Measurements from ENCODE around the gene TXNIP. TPM values are rescaled to one million over a fixed set of nuclear protein-coding genes. Genes with fewer than 3 reads are reported as not detected.
A peak's percentile ranks its signal among the peaks of the same experiment; 100 is the strongest.

TXNIP gene
- total and polyA plus RNA-seq, 7 experiments from 2014 or later = 498 to 5,430 (median 675) TPM

GRCh38 chr1:145942871-145943270, 53.5 kb downstream of the TXNIP start:
- no peak for ATAC-seq
- peaks cover 3 to 61% (median 12%) of the 10 kb centered on the region in 3 experiments for H3K36me3 ChIP-seq (ENCODE audit: control insufficient read depth in 2 of 3, insufficient read depth in 3 of 3, low read length in 3 of 3)
- no peaks in the 10 kb centered on the region for H3K4me1 ChIP-seq (ENCODE audit: control insufficient read depth in 2 of 2, insufficient read depth in 2 of 2, low read length in 2 of 2)
- no peaks in the 10 kb centered on the region for H3K27me3 Mint-ChIP-seq
- CTCF ChIA-PET = no interaction called here
- peaks cover 6 to 28% (median 15%) of the 10 kb centered on the region in 5 donors for H3K36me3 Mint-ChIP-seq
- no peak for DNase-seq
- peak overlapping the region in 2 of 9 donors; percentile 52 to 73 for H3K27ac Mint-ChIP-seq
- H3K4me1 Mint-ChIP-seq = peaks cover 0 to 26% (median 13%) of the 10 kb centered on the region in 7 donors
- no peaks in the 10 kb centered on the region for H3K27me3 ChIP-seq (ENCODE audit: control insufficient read depth in 2 of 2, insufficient read depth in 2 of 2, low read length in 2 of 2)
- intact Hi-C loops (cut with micrococcal nuclease) = loop anchor here in 1 of 2 donors (2.0 kb wide), 1 partner anchor 14 kb away; no protein-coding TSS in a partner anchor
- POLR2A ChIA-PET = interaction anchor here (0.6 to 2.3 kb wide), 7 partner anchors 10 to 169 kb away, joined by 3 to 9 read pairs (median 6); partner anchors contain the start of genes LIX1L and RBM8A
- no peaks in the 10 kb centered on the region for H3K9me3 ChIP-seq (ENCODE audit: control insufficient read depth in 2 of 3, low read length in 3 of 3)
- H3K9me3 Mint-ChIP-seq = no peaks in the 10 kb centered on the region
- H3K4me3 Mint-ChIP-seq = no peak overlapping the region
- H3K4me3 ChIP-seq (ENCODE audit: low read length) = no peak overlapping the region
- no peak overlapping the region for H3K27ac ChIP-seq (ENCODE audit: low read depth, low read length)

Other genes starting within 250 kb of the TXNIP start
- 10 to 100 TPM; 11.4 to 17.3 (median 15.6) TPM for gene RNF115, start 172.5 kb downstream of the TXNIP start, total RNA-seq
- gene RNF115, start 172.5 kb downstream of the TXNIP start, polyA plus RNA-seq = 1 to 10 TPM; 3.7 to 4.5 TPM
- gene POLR3C, start 172.4 kb downstream of the TXNIP start, total RNA-seq = 10 to 100 TPM; 22.0 to 44.4 (median 32.5) TPM
- gene POLR3C, start 172.4 kb downstream of the TXNIP start, polyA plus RNA-seq = 10 to 100 TPM; 45.7 to 48.9 TPM
- 1 to 10 TPM; 2.9 to 6.7 (median 3.4) TPM for gene NUDT17, start 150.9 kb downstream of the TXNIP start, total RNA-seq
- gene NUDT17, start 150.9 kb downstream of the TXNIP start, polyA plus RNA-seq = 1 to 10 TPM; 5.7 to 7.6 TPM
- gene PIAS3, start 137.5 kb downstream of the TXNIP start, total RNA-seq = 10 to 100 TPM; 21.4 to 28.3 (median 23.0) TPM
- 10 to 100 TPM in 1 of 2 donors, 1 to 10 TPM in 1; 6.7 to 15.2 TPM for gene PIAS3, start 137.5 kb downstream of the TXNIP start, polyA plus RNA-seq
- under 1 TPM in 2 of 5 experiments, not detected in 3; 0.15 to 0.58 TPM for gene ANKRD35, start 110.7 kb downstream of the TXNIP start, total RNA-seq
- gene ANKRD35, start 110.7 kb downstream of the TXNIP start, polyA plus RNA-seq = under 1 TPM; 0.12 to 0.14 TPM
- 1 to 10 TPM; 1.2 to 4.8 (median 2.6) TPM for gene ITGA10, start 86.5 kb downstream of the TXNIP start, total RNA-seq
- under 1 TPM in 1 of 2 donors, not detected in 1; 0.20 TPM for gene ITGA10, start 86.5 kb downstream of the TXNIP start, polyA plus RNA-seq
- gene PEX11B, start 77.9 kb downstream of the TXNIP start, total RNA-seq = 10 to 100 TPM; 16.4 to 40.4 (median 37.7) TPM
- gene PEX11B, start 77.9 kb downstream of the TXNIP start, polyA plus RNA-seq = 10 to 100 TPM; 39.9 to 57.1 TPM
- 100 to 1,000 TPM; 115 to 182 (median 120) TPM for gene RBM8A, start 69.1 kb downstream of the TXNIP start, total RNA-seq
- 100 to 1,000 TPM; 152 to 156 TPM for gene RBM8A, start 69.1 kb downstream of the TXNIP start, polyA plus RNA-seq
- 10 to 100 TPM; 31.6 to 59.2 (median 47.6) TPM for gene LIX1L, start 38.6 kb downstream of the TXNIP start, total RNA-seq
- gene LIX1L, start 38.6 kb downstream of the TXNIP start, polyA plus RNA-seq = 10 to 100 TPM; 29.3 to 32.1 TPM
- 1 to 10 TPM in 3 of 5 experiments, under 1 TPM in 2; 0.54 to 1.5 (median 1.2) TPM for gene ANKRD34A, start 32.0 kb downstream of the TXNIP start, total RNA-seq
- gene ANKRD34A, start 32.0 kb downstream of the TXNIP start, polyA plus RNA-seq = under 1 TPM; 0.11 to 0.22 TPM
- 10 to 100 TPM; 20.7 to 37.5 (median 25.5) TPM for gene POLR3GL, start 31.9 kb downstream of the TXNIP start, total RNA-seq
- 100 to 1,000 TPM in 1 of 2 donors, 10 to 100 TPM in 1; 99.6 to 113 TPM for gene POLR3GL, start 31.9 kb downstream of the TXNIP start, polyA plus RNA-seq
- not detected for gene HJV, start 25.2 kb upstream of the TXNIP start, total RNA-seq
- gene HJV, start 25.2 kb upstream of the TXNIP start, polyA plus RNA-seq = not detected
- gene NBPF10, start 148.2 kb upstream of the TXNIP start, total RNA-seq = 1 to 10 TPM; 2.9 to 8.6 (median 4.3) TPM
- under 1 TPM; 0.08 to 0.22 TPM for gene NBPF10, start 148.2 kb upstream of the TXNIP start, polyA plus RNA-seq
- gene NOTCH2NLA, start 232.4 kb upstream of the TXNIP start, total RNA-seq = 10 to 100 TPM; 44.9 to 97.5 (median 82.2) TPM
- gene NOTCH2NLA, start 232.4 kb upstream of the TXNIP start, polyA plus RNA-seq = 10 to 100 TPM; 15.7 to 18.3 TPM

Measured in naive thymus-derived CD4-positive, alpha-beta T cell (primary cell).